GM23338 (cell line): ENCODE results near the gene DLL4. TPM values are rescaled to one million over a fixed set of nuclear protein-coding genes. Genes with fewer than 3 reads are reported as not detected.

ENCODE experiments used
- ATAC-seq: fragments of 200-7000 bp; cut with Tn5 transposase; 3 replicates; pipeline ENCODE4 v1.9.1; 2020
- DNase-seq: peaks from one replicate; pipeline ENCODE4 v3.0.0-alpha.2; 2015; ENCODE audit warnings: low spot score
- H2AFZ ChIP-seq: fragments of 200-600 bp; sonication (generic); 2 replicates; pipeline ENCODE4 v1.8.0; 2016; ENCODE audit warnings: antibody characterized with exemption, mild to moderate bottlenecking, moderate library complexity
- H3F3A ChIP-seq: fragments of 200-600 bp; sonication (generic); replicated peaks from 2 replicates; pipeline ENCODE4 v1.8.0; 2017; ENCODE audit warnings: antibody characterized with exemption, mixed run types, low read depth
- H3K27ac ChIP-seq: fragments of 200-600 bp; sonication (generic); 2 replicates; pipeline ENCODE4 v1.6.1; 2016; ENCODE audit warnings: low read depth
- H3K27me3 ChIP-seq: fragments of 200-600 bp; sonication (generic); 2 replicates; pipeline ENCODE4 v1.8.0; 2016; ENCODE audit warnings: mild to moderate bottlenecking, mixed run types, moderate library complexity; ENCODE audit not compliant: insufficient read depth
- H3K36me3 ChIP-seq: fragments of 200-600 bp; sonication (generic); 2 replicates; pipeline ENCODE4 v1.8.0; 2016; ENCODE audit warnings: mild to moderate bottlenecking; ENCODE audit not compliant: insufficient read depth
- H3K4me1 ChIP-seq: fragments of 200-600 bp; sonication (generic); 2 replicates; pipeline ENCODE4 v1.8.0; 2016; ENCODE audit warnings: mild to moderate bottlenecking, moderate library complexity; ENCODE audit not compliant: insufficient read depth
- H3K4me2 ChIP-seq: fragments of 200-600 bp; sonication (generic); 2 replicates; pipeline ENCODE4 v1.7.1; 2017; ENCODE audit warnings: mixed run types
- H3K4me3 ChIP-seq: fragments of 200-600 bp; sonication (generic); 2 replicates; pipeline ENCODE4 v1.6.1; 2016; ENCODE audit warnings: mixed run types
- H3K79me2 ChIP-seq: fragments of 200-600 bp; sonication (generic); replicated peaks from 2 replicates; pipeline ENCODE4 v1.8.0; 2017; ENCODE audit warnings: mild to moderate bottlenecking; ENCODE audit not compliant: insufficient read depth
- H3K9me2 ChIP-seq: fragments of 200-600 bp; sonication (generic); 2 replicates; pipeline ENCODE4 v1.8.0; 2017; ENCODE audit not compliant: insufficient read depth
- H4K20me1 ChIP-seq: fragments of 200-600 bp; sonication (generic); replicated peaks from 2 replicates; pipeline ENCODE4 v1.8.0; 2017; ENCODE audit warnings: mild to moderate bottlenecking; ENCODE audit not compliant: insufficient read depth
- H3K27ac Mint-ChIP-seq: 2 replicates; pipeline ENCODE4 v1.8.0; 2020; ENCODE audit warnings: inconsistent platforms, mild to moderate bottlenecking, moderate library complexity, mixed read lengths
- H3K27me3 Mint-ChIP-seq: 3 replicates; pipeline ENCODE4 v1.8.0; 2022; ENCODE audit warnings: low read depth, mild to moderate bottlenecking, moderate library complexity, mixed read lengths, inconsistent platforms; ENCODE audit not compliant: insufficient read depth, poor library complexity
- H3K36me3 Mint-ChIP-seq: 3 replicates; pipeline ENCODE4 v1.8.0; 2021; ENCODE audit warnings: low read depth, mild to moderate bottlenecking, inconsistent platforms, moderate library complexity, mixed read lengths
- H3K4me1 Mint-ChIP-seq: 3 replicates; pipeline ENCODE4 v1.8.0; 2020; ENCODE audit warnings: mild to moderate bottlenecking, inconsistent platforms, mixed read lengths
- H3K4me3 Mint-ChIP-seq: 3 replicates; pipeline ENCODE4 v1.8.0; 2021; ENCODE audit warnings: moderate library complexity, mild to moderate bottlenecking, inconsistent platforms, mixed read lengths
- H3K9me3 Mint-ChIP-seq: 3 replicates; pipeline ENCODE4 v1.8.0; 2020; ENCODE audit warnings: moderate library complexity, mild to moderate bottlenecking, inconsistent platforms, mixed read lengths
- CREB1 ChIP-seq: fragments of 250-450 bp; sonication (Bioruptor Pico); IDR thresholded peaks from 2 replicates; pipeline ENCODE4 v1.5.0; 2020; ENCODE audit warnings: low read depth, mild to moderate bottlenecking, moderate library complexity
- EZH2phosphoT487 ChIP-seq: fragments of 200-600 bp; sonication (generic); IDR thresholded peaks from one replicate; pipeline ENCODE4 v1.8.1; 2018; ENCODE audit warnings: antibody characterized with exemption; ENCODE audit not compliant: unreplicated experiment
- JUNB ChIP-seq: IDR thresholded peaks from one replicate; pipeline ENCODE4 v1.6.1; 2016; ENCODE audit warnings: antibody characterized with exemption; ENCODE audit not compliant: unreplicated experiment
- POLR2AphosphoS5 ChIP-seq: IDR thresholded peaks from 2 replicates; pipeline ENCODE4 v1.6.1; 2016; ENCODE audit warnings: antibody characterized with exemption, low read depth
- REST ChIP-seq: IDR thresholded peaks from one replicate; pipeline ENCODE4 v1.6.1; 2018; ENCODE audit warnings: antibody characterized with exemption; ENCODE audit not compliant: unreplicated experiment
- STAT1 ChIP-seq: IDR thresholded peaks from one replicate; pipeline ENCODE4 v1.6.1; 2016; ENCODE audit warnings: antibody characterized with exemption; ENCODE audit not compliant: unreplicated experiment
- ZNF114 ChIP-seq: fragments of 250-450 bp; sonication (Bioruptor Pico); IDR thresholded peaks from 2 replicates; pipeline ENCODE4 v1.5.0; 2020; ENCODE audit warnings: mild to moderate bottlenecking, moderate library complexity
- polyA plus RNA-seq: library from polyadenylated mRNA; unstranded; fragments of >200 nt; fragmentation: Nextera tagmentation; extraction: Ambion mirVana; gene quantifications from 2 replicates; pipeline ENCODE4 v1.2.1, GENCODE V29; 2016
- total RNA-seq: library from RNA; depleted of rRNA; stranded (reverse); fragments of >200 nt; shearing (Covaris generic); gene quantifications from 2 replicates; pipeline ENCODE4 v1.2.3, GENCODE V29; 2014
- TF ChIP-seq, protein P1 (sequence below): IDR thresholded peaks from 2 replicates; pipeline ENCODE4 v1.6.1; 2016; ENCODE audit warnings: antibody characterized with exemption
- TF ChIP-seq, protein P2 (sequence below): fragments of 250-450 bp; sonication (Bioruptor Pico); IDR thresholded peaks from 2 replicates; pipeline ENCODE4 v1.5.0; 2020; ENCODE audit warnings: mild to moderate bottlenecking, moderate library complexity

The DLL4 gene
- total and polyA plus RNA-seq, 2 experiments from 2014 or later: 0.31 to 0.99 TPM

DNA sequence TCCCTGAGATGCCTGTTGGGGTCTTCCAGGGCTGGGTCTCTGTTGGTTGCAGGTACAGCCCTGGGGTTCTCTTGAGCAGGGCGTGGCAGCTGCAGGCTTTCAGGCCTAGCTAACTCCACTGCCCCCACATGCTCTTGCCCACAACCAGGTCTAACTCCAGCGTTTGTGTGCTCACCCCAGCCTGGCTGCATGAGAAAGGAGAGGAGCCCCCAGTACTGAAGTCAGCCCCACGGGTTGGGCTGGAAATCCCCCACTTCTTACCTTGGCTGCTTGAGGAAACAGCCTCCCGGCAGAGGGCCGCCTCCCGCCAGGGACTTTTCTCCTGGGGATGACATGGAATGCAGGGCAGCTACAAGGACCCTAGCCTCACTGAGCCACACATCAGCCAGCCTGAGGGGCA, 16.7 kb upstream of the DLL4 start:
- Mint-ChIP-seq H3K4me3 (no peak overlapping the region), H3K27me3 (peaks cover 16% of the 10 kb centered on the region), H3K4me1 (peaks cover 43% of the 10 kb centered on the region), H3K9me3 (no peaks in the 10 kb centered on the region), H3K27ac (no peak overlapping the region), H3K36me3 (no peaks in the 10 kb centered on the region)
- TF ChIP-seq ZNF114 (no peak), STAT1 (no peak), JUNB (no peak), EZH2phosphoT487 (no peak), POLR2AphosphoS5 (no peak), REST (no peak), CREB1 (CRISPR knock-in tag) (no peak)
- TF ChIP-seq, protein P1, sequence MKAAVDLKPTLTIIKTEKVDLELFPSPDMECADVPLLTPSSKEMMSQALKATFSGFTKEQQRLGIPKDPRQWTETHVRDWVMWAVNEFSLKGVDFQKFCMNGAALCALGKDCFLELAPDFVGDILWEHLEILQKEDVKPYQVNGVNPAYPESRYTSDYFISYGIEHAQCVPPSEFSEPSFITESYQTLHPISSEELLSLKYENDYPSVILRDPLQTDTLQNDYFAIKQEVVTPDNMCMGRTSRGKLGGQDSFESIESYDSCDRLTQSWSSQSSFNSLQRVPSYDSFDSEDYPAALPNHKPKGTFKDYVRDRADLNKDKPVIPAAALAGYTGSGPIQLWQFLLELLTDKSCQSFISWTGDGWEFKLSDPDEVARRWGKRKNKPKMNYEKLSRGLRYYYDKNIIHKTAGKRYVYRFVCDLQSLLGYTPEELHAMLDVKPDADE: no peak
- TF ChIP-seq, protein P2, sequence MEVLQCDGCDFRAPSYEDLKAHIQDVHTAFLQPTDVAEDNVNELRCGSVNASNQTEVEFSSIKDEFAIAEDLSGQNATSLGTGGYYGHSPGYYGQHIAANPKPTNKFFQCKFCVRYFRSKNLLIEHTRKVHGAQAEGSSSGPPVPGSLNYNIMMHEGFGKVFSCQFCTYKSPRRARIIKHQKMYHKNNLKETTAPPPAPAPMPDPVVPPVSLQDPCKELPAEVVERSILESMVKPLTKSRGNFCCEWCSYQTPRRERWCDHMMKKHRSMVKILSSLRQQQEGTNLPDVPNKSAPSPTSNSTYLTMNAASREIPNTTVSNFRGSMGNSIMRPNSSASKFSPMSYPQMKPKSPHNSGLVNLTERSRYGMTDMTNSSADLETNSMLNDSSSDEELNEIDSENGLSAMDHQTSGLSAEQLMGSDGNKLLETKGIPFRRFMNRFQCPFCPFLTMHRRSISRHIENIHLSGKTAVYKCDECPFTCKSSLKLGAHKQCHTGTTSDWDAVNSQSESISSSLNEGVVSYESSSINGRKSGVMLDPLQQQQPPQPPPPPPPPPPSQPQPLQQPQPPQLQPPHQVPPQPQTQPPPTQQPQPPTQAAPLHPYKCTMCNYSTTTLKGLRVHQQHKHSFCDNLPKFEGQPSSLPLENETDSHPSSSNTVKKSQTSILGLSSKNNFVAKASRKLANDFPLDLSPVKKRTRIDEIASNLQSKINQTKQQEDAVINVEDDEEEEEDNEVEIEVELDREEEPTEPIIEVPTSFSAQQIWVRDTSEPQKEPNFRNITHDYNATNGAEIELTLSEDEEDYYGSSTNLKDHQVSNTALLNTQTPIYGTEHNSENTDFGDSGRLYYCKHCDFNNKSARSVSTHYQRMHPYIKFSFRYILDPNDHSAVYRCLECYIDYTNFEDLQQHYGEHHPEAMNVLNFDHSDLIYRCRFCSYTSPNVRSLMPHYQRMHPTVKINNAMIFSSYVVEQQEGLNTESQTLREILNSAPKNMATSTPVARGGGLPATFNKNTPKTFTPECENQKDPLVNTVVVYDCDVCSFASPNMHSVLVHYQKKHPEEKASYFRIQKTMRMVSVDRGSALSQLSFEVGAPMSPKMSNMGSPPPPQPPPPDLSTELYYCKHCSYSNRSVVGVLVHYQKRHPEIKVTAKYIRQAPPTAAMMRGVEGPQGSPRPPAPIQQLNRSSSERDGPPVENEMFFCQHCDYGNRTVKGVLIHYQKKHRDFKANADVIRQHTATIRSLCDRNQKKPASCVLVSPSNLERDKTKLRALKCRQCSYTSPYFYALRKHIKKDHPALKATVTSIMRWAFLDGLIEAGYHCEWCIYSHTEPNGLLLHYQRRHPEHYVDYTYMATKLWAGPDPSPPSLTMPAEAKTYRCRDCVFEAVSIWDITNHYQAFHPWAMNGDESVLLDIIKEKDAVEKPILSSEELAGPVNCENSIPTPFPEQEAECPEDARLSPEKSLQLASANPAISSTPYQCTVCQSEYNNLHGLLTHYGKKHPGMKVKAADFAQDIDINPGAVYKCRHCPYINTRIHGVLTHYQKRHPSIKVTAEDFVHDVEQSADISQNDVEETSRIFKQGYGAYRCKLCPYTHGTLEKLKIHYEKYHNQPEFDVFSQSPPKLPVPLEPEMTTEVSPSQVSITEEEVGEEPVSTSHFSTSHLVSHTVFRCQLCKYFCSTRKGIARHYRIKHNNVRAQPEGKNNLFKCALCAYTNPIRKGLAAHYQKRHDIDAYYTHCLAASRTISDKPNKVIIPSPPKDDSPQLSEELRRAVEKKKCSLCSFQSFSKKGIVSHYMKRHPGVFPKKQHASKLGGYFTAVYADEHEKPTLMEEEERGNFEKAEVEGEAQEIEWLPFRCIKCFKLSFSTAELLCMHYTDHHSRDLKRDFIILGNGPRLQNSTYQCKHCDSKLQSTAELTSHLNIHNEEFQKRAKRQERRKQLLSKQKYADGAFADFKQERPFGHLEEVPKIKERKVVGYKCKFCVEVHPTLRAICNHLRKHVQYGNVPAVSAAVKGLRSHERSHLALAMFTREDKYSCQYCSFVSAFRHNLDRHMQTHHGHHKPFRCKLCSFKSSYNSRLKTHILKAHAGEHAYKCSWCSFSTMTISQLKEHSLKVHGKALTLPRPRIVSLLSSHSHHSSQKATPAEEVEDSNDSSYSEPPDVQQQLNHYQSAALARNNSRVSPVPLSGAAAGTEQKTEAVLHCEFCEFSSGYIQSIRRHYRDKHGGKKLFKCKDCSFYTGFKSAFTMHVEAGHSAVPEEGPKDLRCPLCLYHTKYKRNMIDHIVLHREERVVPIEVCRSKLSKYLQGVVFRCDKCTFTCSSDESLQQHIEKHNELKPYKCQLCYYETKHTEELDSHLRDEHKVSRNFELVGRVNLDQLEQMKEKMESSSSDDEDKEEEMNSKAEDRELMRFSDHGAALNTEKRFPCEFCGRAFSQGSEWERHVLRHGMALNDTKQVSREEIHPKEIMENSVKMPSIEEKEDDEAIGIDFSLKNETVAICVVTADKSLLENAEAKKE (CRISPR knock-in tag): no peak
- no peaks in the 10 kb centered on the region for H4K20me1 ChIP-seq
- no peak overlapping the region for H3K27ac ChIP-seq
- H3K79me2 ChIP-seq: no peaks in the 10 kb centered on the region
- ATAC-seq: no peak
- H3K4me2 ChIP-seq: no peak overlapping the region
- peaks cover 21% of the 10 kb centered on the region for H3K4me1 ChIP-seq
- no peaks in the 10 kb centered on the region for H3K9me2 ChIP-seq
- no peak for DNase-seq
- H3F3A ChIP-seq: 0 out of 2 replicates have a peak, but pooled peaks cover 10% of the 10 kb centered on the region
- H3K36me3 ChIP-seq: no peaks in the 10 kb centered on the region
- no peak overlapping the region for H3K4me3 ChIP-seq
- H3K27me3 ChIP-seq: no peaks in the 10 kb centered on the region
- no peak overlapping the region for H2AFZ ChIP-seq
